ENCODE measurements around the gene EFCAB10.
"Not testable (repeated sequence)": the region's sequence is repeated elsewhere in the genome, so short reads cannot be mapped to it uniquely, and the experiment has no call there.

Gene EFCAB10

GRCh38 chr7:105599551-105599950 is 18.3 kb upstream of the EFCAB10 start:
- DNase-seq (ENCODE audit: low read depth, low spot score) = no peak
- H3K27ac ChIP-seq = no peak overlapping the region

- not testable (repeated sequence) for H3K27ac ChIP-seq; DNase-seq (ENCODE audit: low read depth, low spot score)
Measured at GRCh38 chr7:105599080-105599479, 17.8 kb upstream of the EFCAB10 start.

- no peak for DNase-seq (ENCODE audit: low read depth, low spot score)
- no peak overlapping the region for H3K27ac ChIP-seq
Measured at GRCh38 chr7:105596866-105597265, 15.6 kb upstream of the EFCAB10 start.

GRCh38 chr7:105594034-105594433 is 12.7 kb upstream of the EFCAB10 start:
- no peak for DNase-seq (ENCODE audit: low read depth, low spot score)
- H3K27ac ChIP-seq = no peak overlapping the region

GRCh38 chr7:105591522-105591921 is 10.2 kb upstream of the EFCAB10 start:
- no peak for DNase-seq (ENCODE audit: low read depth, low spot score)
- H3K27ac ChIP-seq = no peak overlapping the region

GRCh38 chr7:105590793-105591192 is 9.5 kb upstream of the EFCAB10 start:
- no peak for DNase-seq (ENCODE audit: low read depth, low spot score)

GRCh38 chr7:105589356-105590077 is 8.2 kb upstream of the EFCAB10 start:
- no peak overlapping the region for H3K27ac ChIP-seq
- peak; percentile 43 for DNase-seq (ENCODE audit: low read depth, low spot score)

More at GRCh38 chr7:105590793-105591192, 9.5 kb upstream of the EFCAB10 start:
- no peak overlapping the region for H3K27ac ChIP-seq

- no peak for DNase-seq (ENCODE audit: low read depth, low spot score)
- no peak overlapping the region for H3K27ac ChIP-seq
Measured at GRCh38 chr7:105587909-105588635, 6.8 kb upstream of the EFCAB10 start.

GRCh38 chr7:105585850-105586500 is 4.7 kb upstream of the EFCAB10 start:
- no peak for DNase-seq (ENCODE audit: low read depth, low spot score)
- H3K27ac ChIP-seq = no peak overlapping the region

GRCh38 chr7:105584165-105584564 is 2.9 kb upstream of the EFCAB10 start:
- no peak overlapping the region for H3K27ac ChIP-seq
- DNase-seq (ENCODE audit: low read depth, low spot score) = no peak

GRCh38 chr7:105583061-105583460 is 1.8 kb upstream of the EFCAB10 start:
- DNase-seq (ENCODE audit: low read depth, low spot score) = no peak

GRCh38 chr7:105580022-105580740 is 1.1 kb downstream of the EFCAB10 start:
- no peak for DNase-seq (ENCODE audit: low read depth, low spot score)

More at GRCh38 chr7:105583061-105583460, 1.8 kb upstream of the EFCAB10 start:
- no peak overlapping the region for H3K27ac ChIP-seq

GRCh38 chr7:105578496-105578895 is 2.8 kb downstream of the EFCAB10 start:
- no peak overlapping the region for H3K27ac ChIP-seq
- DNase-seq (ENCODE audit: low read depth, low spot score) = no peak

More at GRCh38 chr7:105580022-105580740, 1.1 kb downstream of the EFCAB10 start:
- no peak overlapping the region for H3K27ac ChIP-seq

- no peak for DNase-seq (ENCODE audit: low read depth, low spot score)
Measured at GRCh38 chr7:105577251-105577650, 4.0 kb downstream of the EFCAB10 start.

GRCh38 chr7:105571891-105572290 is 9.4 kb downstream of the EFCAB10 start:
- H3K27ac ChIP-seq = no peak overlapping the region
- no peak for DNase-seq (ENCODE audit: low read depth, low spot score)

More at GRCh38 chr7:105577251-105577650, 4.0 kb downstream of the EFCAB10 start:
- H3K27ac ChIP-seq = no peak overlapping the region

- DNase-seq (ENCODE audit: low read depth, low spot score) = no peak
- no peak overlapping the region for H3K27ac ChIP-seq
Measured at GRCh38 chr7:105567821-105568220, 13.5 kb downstream of the EFCAB10 start.

- no peak overlapping the region for H3K27ac ChIP-seq
Measured at GRCh38 chr7:105567024-105567423, 14.3 kb downstream of the EFCAB10 start.

GRCh38 chr7:105565190-105565589 is 16.1 kb downstream of the EFCAB10 start:
- no peak overlapping the region for H3K27ac ChIP-seq

More at GRCh38 chr7:105567024-105567423, 14.3 kb downstream of the EFCAB10 start:
- no peak for DNase-seq (ENCODE audit: low read depth, low spot score)

GRCh38 chr7:105559926-105560325 is 21.4 kb downstream of the EFCAB10 start:
- no peak overlapping the region for H3K27ac ChIP-seq
- DNase-seq (ENCODE audit: low read depth, low spot score) = no peak

More at GRCh38 chr7:105565190-105565589, 16.1 kb downstream of the EFCAB10 start:
- DNase-seq (ENCODE audit: low read depth, low spot score) = no peak

- no peak for DNase-seq (ENCODE audit: low read depth, low spot score)
- H3K27ac ChIP-seq = no peak overlapping the region
Measured at GRCh38 chr7:105538339-105538738, 43.0 kb downstream of the EFCAB10 start.
